Gastrocnemius medialis (tissue), 4 donors: ENCODE data around the gene DMPK. TPM values are rescaled to one million over a fixed set of nuclear protein-coding genes. Genes with fewer than 3 reads are reported as not detected.

Experiments used
- ATAC-seq, 2 donors: fragments of 150-250 bp; one replicate each; pipeline ENCODE4 v1.9.1; 2016
- DNase-seq, 2 donors: peaks; one replicate each; pipeline ENCODE4 v3.0.0-alpha.2; 2019
- H3K27ac ChIP-seq, 4 donors: fragments of 200-600 bp; sonication (generic); 1 replicate in 1 of 4; 2 replicates in 3 of 4; pipeline ENCODE4 v1.5.1; 2016 to 2018; ENCODE audit warnings: mild to moderate bottlenecking in 2 of 4, moderate library complexity in 1 of 4
- H3K27me3 ChIP-seq, 3 donors: fragments of 200-600 bp; sonication (generic) in 2 of 3; 1 replicate in 1 of 3; 2 replicates in 2 of 3; pipeline versions ENCODE4 v1.5.1 to v1.6.0; 2016 to 2019; ENCODE audit warnings: mild to moderate bottlenecking in 1 of 3, moderate library complexity in 1 of 3
- H3K36me3 ChIP-seq, 2 donors: fragments of 200-600 bp; sonication (generic) in 1 of 2; one replicate each; pipeline ENCODE4 v1.5.1; 2017 to 2018
- H3K4me1 ChIP-seq, 2 donors: fragments of 200-600 bp; sonication (generic) in 1 of 2; one replicate each; pipeline ENCODE4 v1.5.1; 2016 to 2017; ENCODE audit warnings: mild to moderate bottlenecking in 2 of 2
- H3K4me3 ChIP-seq, 4 donors: fragments of 200-600 bp; sonication (generic) in 3 of 4; 1 replicate in 1 of 4; 2 replicates in 3 of 4; pipeline ENCODE4 v1.5.1; 2016 to 2019; ENCODE audit warnings: mild to moderate bottlenecking in 2 of 4
- H3K9me3 ChIP-seq, 3 donors: fragments of 200-600 bp; sonication (generic) in 2 of 3; 1 replicate in 1 of 3; 2 replicates in 2 of 3; pipeline ENCODE4 v1.5.1; 2016 to 2019
- CTCF ChIP-seq, 5 experiments: fragments of 450-650 bp in 3 of 5; fragments of 200-600 bp in 2 of 5; sonication (generic) in 2 of 5; IDR thresholded peaks in 4 of 5; conservative IDR thresholded peaks in 1 of 5; 1 replicate in 4 of 5; 2 replicates in 1 of 5; pipeline ENCODE4 v1.5.1; 2016 to 2019; ENCODE audit warnings: antibody characterized with exemption in 5 of 5, mild to moderate bottlenecking in 3 of 5, moderate library complexity in 3 of 5
- POLR2A ChIP-seq, 2 donors: fragments of 450-650 bp; IDR thresholded peaks; one replicate each; pipeline ENCODE4 v1.6.1; 2017; ENCODE audit warnings: antibody characterized with exemption in 2 of 2, mild to moderate bottlenecking in 2 of 2, moderate library complexity in 2 of 2
- in situ Hi-C, 4 donors: fragments of 200-750 bp; cut with MboI; loops; one replicate each; pipeline versions ENCODE4 v1.15.0 to v1.8.0; 2017; ENCODE audit warnings: low sequenced_read_pairs in 4 of 4
- intact Hi-C: fragments of 100-400 bp; cut with DNase I; formaldehyde crosslinking; loops from one replicate; pipeline ENCODE4 v1.15.1; 2023; ENCODE audit warnings: low total_unique reads
- total RNA-seq, 4 donors: library from RNA; depleted of rRNA; stranded (reverse); fragments of >200 nt; gene quantifications; one replicate each; pipeline versions ENCODE4 v1.1.0 to v1.2.3, GENCODE V29; 2016

The DMPK gene
- total RNA-seq, 4 donors from 2014 or later, result 93.0 to 196 (median 116) TPM

- H3K4me3 ChIP-seq, result peak overlapping the region; percentile 58 to 75 (median 61)
- H3K27ac ChIP-seq, result peak overlapping the region; percentile 96 to 100 (median 99)
- H3K27me3 ChIP-seq, result no peaks in the 10 kb centered on the region
- peaks cover 0 to 31% of the 10 kb centered on the region in 2 donors for H3K36me3 ChIP-seq
- in situ Hi-C loops, result no loop called here
- no peak for DNase-seq
- ATAC-seq, result no peak
- H3K4me1 ChIP-seq, result peaks cover 43 to 64% of the 10 kb centered on the region in 2 donors
- TF ChIP-seq CTCF (IDR thresholded peaks at IDR 0.05 in 4 of 5, conservative IDR thresholded peaks at IDR 0.05 in 1 of 5), result no peak
- no peaks in the 10 kb centered on the region for H3K9me3 ChIP-seq
- intact Hi-C loops, result loop anchor here (10.0 kb wide), 1 partner anchor 456 kb away; the partner anchor contains the start of gene CKM
Observed at GRCh38 chr19:45780448-45781213, 1.7 kb downstream of the DMPK start.

- no peaks in the 10 kb centered on the region for H3K27me3 ChIP-seq
- intact Hi-C loops (loop anchor here (10.0 kb wide), 1 partner anchor 455 kb away; the partner anchor contains the start of gene CKM), in situ Hi-C loops (no loop called here)
- peaks cover 0 to 32% of the 10 kb centered on the region in 2 donors for H3K36me3 ChIP-seq
- no peaks in the 10 kb centered on the region for H3K9me3 ChIP-seq
- H3K4me1 ChIP-seq, result peaks cover 38 to 58% of the 10 kb centered on the region in 2 donors
- no peak for DNase-seq
- H3K27ac ChIP-seq, result peak overlapping the region; percentile 96 to 100 (median 99)
- peak overlapping the region in 2 of 4 donors; percentile 60 to 75 for H3K4me3 ChIP-seq
- no peak for TF ChIP-seq POLR2A (IDR thresholded peaks at IDR 0.05)
- no peak for TF ChIP-seq CTCF (IDR thresholded peaks at IDR 0.05 in 4 of 5, conservative IDR thresholded peaks at IDR 0.05 in 1 of 5)
- ATAC-seq, result no peak
Observed at GRCh38 chr19:45780146-45780447, 2.2 kb downstream of the DMPK start.

GRCh38 chr19:45779231-45780145 is 2.8 kb downstream of the DMPK start:
- peak overlapping the region in 1 of 4 donors; percentile 75 for H3K4me3 ChIP-seq
- H3K27ac ChIP-seq, result peak overlapping the region; percentile 96 to 100 (median 99)
- H3K9me3 ChIP-seq, result no peaks in the 10 kb centered on the region
- intact Hi-C loops (loop anchor here (10.0 kb wide), 1 partner anchor 455 kb away; the partner anchor contains the start of gene CKM), in situ Hi-C loops (no loop called here)
- ATAC-seq (no peak), DNase-seq (peak in 1 of 2 donors; percentile 63)
- no peak for TF ChIP-seq POLR2A (IDR thresholded peaks at IDR 0.05)
- peak in 2 of 5 experiments; percentile 25 to 33 for TF ChIP-seq CTCF (IDR thresholded peaks at IDR 0.05 in 4 of 5, conservative IDR thresholded peaks at IDR 0.05 in 1 of 5)
- peaks cover 32 to 52% of the 10 kb centered on the region in 2 donors for H3K4me1 ChIP-seq
- no peaks in the 10 kb centered on the region for H3K27me3 ChIP-seq
- peaks cover 0 to 38% of the 10 kb centered on the region in 2 donors for H3K36me3 ChIP-seq

GRCh38 chr19:45778010-45778661 is 4.2 kb downstream of the DMPK start:
- Histone ChIP-seq H3K4me3 (no peak overlapping the region), H3K27me3 (no peaks in the 10 kb centered on the region), H3K27ac (no peak overlapping the region), H3K9me3 (no peaks in the 10 kb centered on the region), H3K36me3 (peaks cover 0 to 44% of the 10 kb centered on the region in 2 donors), H3K4me1 (peaks cover 18 to 39% of the 10 kb centered on the region in 2 donors)
- in situ Hi-C loops (no loop called here), intact Hi-C loops (no loop called here)
- DNase-seq, result no peak
- TF ChIP-seq CTCF (IDR thresholded peaks at IDR 0.05 in 4 of 5, conservative IDR thresholded peaks at IDR 0.05 in 1 of 5), result no peak
- TF ChIP-seq POLR2A (IDR thresholded peaks at IDR 0.05), result no peak
- no peak for ATAC-seq
